ENCODE measurements around the gene KCNIP4.

KCNIP4 gene

GRCh38 chr4:20698382-20698781, 1250.2 kb downstream of the KCNIP4 start:
- DNase-seq = no peak

GRCh38 chr4:20696815-20697214, 1251.8 kb downstream of the KCNIP4 start:
- DNase-seq = no peak

- DNase-seq = no peak
Observed at GRCh38 chr4:20687864-20688263, 1260.7 kb downstream of the KCNIP4 start.

- DNase-seq = no peak
Observed at GRCh38 chr4:20684852-20685763, 1263.5 kb downstream of the KCNIP4 start.

GRCh38 chr4:20683766-20684165, 1264.8 kb downstream of the KCNIP4 start:
- DNase-seq = no peak

GRCh38 chr4:20682853-20683252, 1265.7 kb downstream of the KCNIP4 start:
- DNase-seq = no peak

- DNase-seq = no peak
Observed at GRCh38 chr4:20681271-20681670, 1267.3 kb downstream of the KCNIP4 start.

GRCh38 chr4:20680736-20681135, 1267.8 kb downstream of the KCNIP4 start:
- DNase-seq = no peak

- no peak for DNase-seq
Observed at GRCh38 chr4:20679951-20680350, 1268.6 kb downstream of the KCNIP4 start.
